Thymus (tissue), 11 donors: ENCODE data around the gene PARVG. TPM values are rescaled to one million over a fixed set of nuclear protein-coding genes. Genes with fewer than 3 reads are reported as not detected.

Experiments used
- DNase-seq, 9 donors: peaks; one replicate each; pipeline ENCODE4 v3.0.0-alpha.2; 2013; ENCODE audit warnings: low spot score in 9 of 9, low read depth in 6 of 9, missing footprints in 1 of 9
- H3K27ac ChIP-seq, 2 donors: one replicate each; pipeline ENCODE4 v1.5.1; 2013; ENCODE audit warnings: control low read depth in 1 of 2, low read depth in 1 of 2, low read length in 1 of 2, mild to moderate bottlenecking in 1 of 2, moderate library complexity in 1 of 2
- H3K27me3 ChIP-seq, 2 donors: one replicate each; pipeline ENCODE4 v1.5.1; 2013; ENCODE audit warnings: low read length in 1 of 2; ENCODE audit not compliant: control insufficient read depth in 2 of 2, insufficient read depth in 1 of 2
- H3K36me3 ChIP-seq, 2 donors: one replicate each; pipeline ENCODE4 v1.5.1; 2013; ENCODE audit warnings: low read length in 1 of 2, mild to moderate bottlenecking in 1 of 2, moderate library complexity in 1 of 2; ENCODE audit not compliant: control insufficient read depth in 2 of 2, insufficient read depth in 2 of 2
- H3K4me1 ChIP-seq, 2 donors: one replicate each; pipeline ENCODE4 v1.5.1; 2013; ENCODE audit warnings: low read length in 2 of 2; ENCODE audit not compliant: control insufficient read depth in 2 of 2, insufficient read depth in 2 of 2
- H3K4me3 ChIP-seq, 2 donors: one replicate each; pipeline ENCODE4 v1.5.1; 2013; ENCODE audit warnings: low read length in 2 of 2, control low read depth in 1 of 2, mild to moderate bottlenecking in 1 of 2
- H3K9me3 ChIP-seq, 2 donors: one replicate each; pipeline ENCODE4 v1.5.1; 2013; ENCODE audit warnings: low read length in 1 of 2, mild to moderate bottlenecking in 1 of 2; ENCODE audit not compliant: control insufficient read depth in 2 of 2, insufficient read depth in 1 of 2
- WGBS: extraction: QIAGEN DNeasy Blood & Tissue Kit; methylation state at CpG from one replicate; pipeline ENCODE4 v1.1.7; 2013; 5-methylcytosine and 5-hydroxymethylcytosine counted together
- polyA plus RNA-seq: library from polyadenylated mRNA; stranded (reverse); fragments of 200-250 nt; gene quantifications from one replicate; pipeline ENCODE4 v1.2.3, GENCODE V29; 2013
- total RNA-seq: library from RNA; stranded (reverse); fragments of 120-200 nt; gene quantifications from one replicate; pipeline ENCODE4 v1.2.4, GENCODE V29; 2013
- donor health status: healthy.

PARVG gene
- total and polyA plus RNA-seq, 2 donors: 60.8 to 165 TPM

GRCh38 chr22:44201665-44202064 is 20.9 kb downstream of the PARVG start:
- Histone ChIP-seq H3K27ac (no peak overlapping the region), H3K4me3 (no peak overlapping the region), H3K4me1 (no peaks in the 10 kb centered on the region), H3K27me3 (no peaks in the 10 kb centered on the region), H3K9me3 (no peaks in the 10 kb centered on the region), H3K36me3 (peaks cover 13 to 39% of the 10 kb centered on the region in 2 donors)
- 92% methylated on average over 12 of the region's 12 CpGs for WGBS
- no peak for DNase-seq

DNA sequence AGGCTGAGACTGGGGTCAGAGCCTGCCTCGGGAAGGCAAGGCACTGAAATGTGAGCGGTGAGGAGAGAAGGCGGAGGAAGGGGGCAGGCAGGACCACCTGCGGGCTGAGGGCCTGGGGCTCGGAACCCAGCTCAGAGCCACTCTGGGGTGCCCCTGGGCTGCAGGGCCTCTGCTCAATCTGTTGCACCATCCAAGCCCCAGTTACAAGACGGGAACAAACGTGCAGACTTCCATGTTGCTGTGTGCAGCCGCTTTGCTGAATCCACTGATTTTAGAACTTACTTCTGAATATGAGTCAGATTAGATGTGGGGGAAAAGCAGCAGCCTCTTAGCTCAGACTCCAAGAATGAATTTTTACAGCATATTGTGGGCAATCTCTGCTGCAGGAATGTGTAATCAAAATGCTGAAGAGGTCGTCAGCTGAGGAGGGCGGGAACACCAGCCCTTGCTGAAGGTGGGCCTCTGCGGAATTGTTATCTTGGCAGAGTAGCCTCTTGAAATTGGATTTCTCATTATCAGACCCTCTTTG is 21.6 kb downstream of the PARVG start:
- H3K4me3 ChIP-seq: no peak overlapping the region
- 97% methylated on average over 11 of the region's 11 CpGs for WGBS
- peaks cover 13 to 39% of the 10 kb centered on the region in 2 donors for H3K36me3 ChIP-seq
- no peaks in the 10 kb centered on the region for H3K9me3 ChIP-seq
- H3K4me1 ChIP-seq: no peaks in the 10 kb centered on the region
- H3K27me3 ChIP-seq: no peaks in the 10 kb centered on the region
- no peak for DNase-seq
- H3K27ac ChIP-seq: no peak overlapping the region

DNA sequence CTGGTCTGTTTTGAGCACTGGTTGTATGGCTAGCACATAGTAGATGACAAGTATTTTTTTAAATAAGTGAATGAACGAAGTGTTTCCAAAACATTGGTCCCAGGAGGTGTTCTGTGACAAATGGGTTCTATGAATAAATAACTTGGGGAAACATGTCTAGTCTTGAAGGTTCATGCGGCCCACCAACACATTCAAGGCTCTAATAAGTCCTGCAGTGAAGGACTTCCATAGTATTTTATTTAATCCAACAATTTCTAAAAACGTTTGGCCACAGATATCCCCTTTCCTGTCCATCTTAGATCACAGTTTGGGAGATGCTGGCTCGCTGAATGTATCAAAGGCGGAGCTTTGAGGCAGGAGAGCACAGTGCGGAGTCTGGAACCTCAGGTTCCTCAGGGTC is 22.5 kb downstream of the PARVG start:
- Histone ChIP-seq H3K4me1 (no peaks in the 10 kb centered on the region), H3K4me3 (no peak overlapping the region), H3K27me3 (no peaks in the 10 kb centered on the region), H3K36me3 (peaks cover 13 to 39% of the 10 kb centered on the region in 2 donors), H3K27ac (no peak overlapping the region), H3K9me3 (no peaks in the 10 kb centered on the region)
- no peak for DNase-seq
- WGBS: 62% methylated on average over 6 of the region's 6 CpGs

DNA sequence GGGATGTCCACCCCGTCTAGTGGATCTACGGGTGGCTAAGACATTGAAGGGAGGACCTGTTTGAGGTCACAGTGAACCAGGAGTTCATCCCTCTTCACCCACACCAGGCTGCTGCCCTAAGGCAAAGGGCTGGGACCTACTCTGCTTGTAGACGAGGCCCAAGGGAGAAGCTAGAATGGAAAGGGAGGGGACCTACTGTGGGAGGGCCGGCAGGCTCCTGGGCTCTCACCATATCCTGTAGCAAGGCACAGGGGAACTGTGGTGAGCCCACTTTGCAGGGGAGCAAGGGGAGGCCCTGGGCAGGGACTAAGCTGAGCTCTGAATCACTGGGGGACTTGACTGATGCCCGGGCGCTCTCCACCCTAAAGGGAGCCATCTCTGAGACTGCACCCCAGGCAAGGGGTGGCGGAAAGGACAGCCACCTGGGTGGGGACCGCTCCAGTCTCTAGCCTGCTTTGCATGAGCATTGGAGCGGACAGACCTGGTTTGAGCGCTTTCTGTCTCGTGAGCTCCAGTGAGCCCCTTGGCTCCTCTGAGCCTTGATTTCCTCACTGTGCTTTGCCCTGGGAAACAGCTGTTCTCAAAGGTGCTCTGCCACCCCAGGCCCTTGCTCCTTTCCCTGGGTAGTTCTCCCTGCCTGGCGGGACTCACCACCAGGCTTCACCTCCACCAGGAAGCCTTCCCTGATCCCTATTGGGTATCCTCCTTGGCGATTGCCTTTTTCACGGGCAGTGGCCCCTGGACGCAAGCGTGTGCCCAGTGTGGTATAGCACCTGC is 24.2 kb downstream of the PARVG start:
- DNase-seq: no peak
- Histone ChIP-seq H3K4me1 (no peaks in the 10 kb centered on the region), H3K36me3 (peaks cover 0 to 27% of the 10 kb centered on the region in 2 donors), H3K9me3 (no peaks in the 10 kb centered on the region), H3K27me3 (no peaks in the 10 kb centered on the region), H3K27ac (no peak overlapping the region), H3K4me3 (no peak overlapping the region)
- 93% methylated on average over 16 of the region's 16 CpGs for WGBS

DNA sequence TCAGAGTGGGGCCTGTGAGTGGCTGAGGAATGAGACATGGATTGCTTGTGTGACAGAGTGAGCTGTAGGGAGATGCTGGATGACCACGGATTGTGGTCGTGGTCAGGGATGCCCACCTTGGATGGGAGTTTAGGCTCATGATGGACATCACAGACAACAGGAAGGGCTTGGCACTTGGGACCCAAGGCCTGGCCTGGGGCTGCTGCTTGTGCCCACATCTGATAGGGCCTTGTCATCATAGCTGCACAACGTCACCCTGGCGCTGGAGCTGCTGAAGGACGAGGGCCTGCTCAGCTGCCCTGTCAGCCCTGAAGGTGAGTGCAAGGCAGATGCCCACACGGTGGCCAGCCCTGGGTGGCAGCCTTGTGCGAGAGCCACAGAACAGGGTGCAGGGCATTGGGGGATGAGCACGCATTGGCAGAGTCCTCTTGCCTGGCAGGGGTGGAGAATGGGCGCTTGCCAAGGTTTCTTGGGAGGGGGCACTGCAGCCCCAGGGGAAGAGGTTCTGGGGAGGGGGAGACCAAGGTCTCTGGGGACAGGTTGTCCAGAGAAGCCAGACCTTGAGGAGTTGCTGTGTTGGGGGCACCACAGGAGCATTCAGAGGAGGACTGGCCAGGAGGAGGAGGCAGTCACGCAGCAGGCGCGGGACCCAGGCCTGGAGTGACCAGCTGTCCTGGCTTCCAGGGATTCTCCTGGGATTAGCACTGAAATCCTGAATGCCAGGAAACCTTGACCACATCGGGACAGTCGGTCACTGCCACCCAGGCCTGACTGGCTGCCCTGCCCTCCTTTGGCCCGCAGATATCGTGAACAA is 25.0 kb downstream of the PARVG start:
- Histone ChIP-seq H3K4me1 (no peaks in the 10 kb centered on the region), H3K4me3 (no peak overlapping the region), H3K27ac (no peak overlapping the region), H3K9me3 (no peaks in the 10 kb centered on the region), H3K36me3 (peaks cover 0 to 20% of the 10 kb centered on the region in 2 donors), H3K27me3 (no peaks in the 10 kb centered on the region)
- no peak for DNase-seq
- 98% methylated on average over 16 of the region's 16 CpGs for WGBS

- H3K4me3 ChIP-seq: no peak overlapping the region
- H3K27ac ChIP-seq: no peak overlapping the region
- H3K4me1 ChIP-seq: no peaks in the 10 kb centered on the region
- no peaks in the 10 kb centered on the region for H3K9me3 ChIP-seq
- no peak for DNase-seq
- no peaks in the 10 kb centered on the region for H3K27me3 ChIP-seq
- 96% methylated on average over 9 of the region's 9 CpGs for WGBS
- H3K36me3 ChIP-seq: peaks cover 0 to 20% of the 10 kb centered on the region in 2 donors
Measured at GRCh38 chr22:44206330-44206645, 25.6 kb downstream of the PARVG start.

DNA sequence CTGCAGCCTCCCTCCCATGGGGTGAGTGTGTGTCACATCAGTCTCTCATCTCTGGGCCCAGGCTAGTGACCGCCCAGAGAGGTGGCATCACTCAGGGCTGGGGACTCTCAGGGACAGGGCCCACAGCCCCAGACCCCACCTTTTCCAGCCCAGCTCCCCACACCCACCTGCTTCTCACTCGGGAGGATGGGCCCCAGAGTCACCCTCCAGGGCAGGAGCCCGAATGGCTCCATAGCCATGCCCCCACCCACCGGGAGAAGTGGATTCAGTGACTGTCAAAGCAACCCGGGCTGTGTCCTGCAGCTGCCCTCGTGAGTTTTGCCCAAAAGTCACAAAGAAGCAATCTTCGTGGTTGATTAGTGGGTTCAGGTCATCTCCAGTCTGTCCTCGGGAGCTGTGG is 26.0 kb downstream of the PARVG start:
- no peaks in the 10 kb centered on the region for H3K4me1 ChIP-seq
- 95% methylated on average over 8 of the region's 8 CpGs for WGBS
- no peak overlapping the region for H3K27ac ChIP-seq
- H3K36me3 ChIP-seq: peaks cover 0 to 17% of the 10 kb centered on the region in 2 donors
- no peaks in the 10 kb centered on the region for H3K27me3 ChIP-seq
- no peaks in the 10 kb centered on the region for H3K9me3 ChIP-seq
- H3K4me3 ChIP-seq: no peak overlapping the region
- DNase-seq: no peak

DNA sequence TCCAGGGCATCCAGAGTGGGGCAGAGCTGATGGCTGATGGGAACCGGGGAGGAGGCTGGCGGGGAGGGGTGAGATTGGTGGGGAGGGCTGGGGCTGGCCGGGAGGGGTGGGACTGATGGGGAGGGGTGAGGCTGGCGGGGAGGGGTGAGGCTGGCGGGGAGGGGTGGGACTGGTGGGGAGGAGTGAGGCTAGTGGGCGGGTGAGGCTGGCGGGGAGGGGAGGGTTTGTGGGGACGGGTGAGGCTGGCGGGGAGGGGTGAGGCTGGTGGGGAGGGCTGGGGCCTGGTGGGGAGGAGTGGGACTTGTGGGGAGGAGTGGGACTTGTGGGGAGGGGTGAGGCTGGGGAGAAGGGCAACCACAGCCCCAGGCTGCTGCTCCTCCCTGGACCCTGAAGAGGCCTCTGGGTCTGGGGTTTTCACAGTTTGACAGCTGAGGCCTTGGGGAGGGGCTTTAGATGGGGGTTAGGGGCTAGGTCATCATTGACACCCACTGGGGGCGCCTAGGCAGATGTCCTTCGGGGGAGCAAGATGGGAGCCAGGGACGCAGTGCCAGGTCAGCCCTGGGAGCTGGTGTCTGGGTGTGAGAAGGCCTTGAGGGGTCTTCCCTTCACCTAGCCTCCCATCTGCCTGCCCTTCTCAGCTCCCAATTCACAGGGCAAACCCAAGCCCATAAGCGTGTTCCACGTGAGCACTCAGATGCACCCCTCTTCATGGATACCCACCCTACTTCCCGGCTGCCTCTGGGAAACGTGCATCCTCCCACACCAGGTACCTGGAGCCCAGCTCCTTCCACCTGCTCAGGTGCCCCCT is 26.7 kb downstream of the PARVG start:
- H3K36me3 ChIP-seq: peaks cover 0 to 15% of the 10 kb centered on the region in 2 donors
- 90% methylated on average over 16 of the region's 16 CpGs for WGBS
- H3K27ac ChIP-seq: no peak overlapping the region
- no peak for DNase-seq
- no peaks in the 10 kb centered on the region for H3K9me3 ChIP-seq
- no peak overlapping the region for H3K4me3 ChIP-seq
- H3K4me1 ChIP-seq: no peaks in the 10 kb centered on the region
- H3K27me3 ChIP-seq: no peaks in the 10 kb centered on the region

- Histone ChIP-seq H3K36me3 (peaks cover 0 to 13% of the 10 kb centered on the region in 2 donors), H3K27ac (no peak overlapping the region), H3K9me3 (no peaks in the 10 kb centered on the region), H3K4me3 (no peak overlapping the region), H3K27me3 (no peaks in the 10 kb centered on the region), H3K4me1 (no peaks in the 10 kb centered on the region)
- WGBS: 96% methylated on average over 4 of the region's 4 CpGs
- no peak for DNase-seq
Measured at GRCh38 chr22:44207981-44208317, 27.2 kb downstream of the PARVG start.
